ENCODE results near the gene ALAS1. TPM values are rescaled to one million over a fixed set of nuclear protein-coding genes. Genes with fewer than 3 reads are reported as not detected.

ALAS1 gene
- total and polyA plus RNA-seq, 2 of the 13 experiments (the other 11 are each of a cell fraction or from before 2014, with no cell fraction given): 36.0 to 43.2 TPM

- TF ChIP-seq ZNF280D (CRISPR knock-in tag; IDR thresholded peaks at IDR 0.05): no peak
- TF ChIP-seq NR2F6 (IDR thresholded peaks at IDR 0.05): no peak
- TF ChIP-seq NR2F6 (CRISPR knock-in tag; IDR thresholded peaks at IDR 0.05): peak; percentile 27; the same call in 1 of the 2 replicates
- TF ChIP-seq KDM6A (CRISPR knock-in tag; IDR thresholded peaks at IDR 0.05; ENCODE audit: low read depth): no peak
- TF ChIP-seq TCF7 (IDR thresholded peaks at IDR 0.05; ENCODE audit: low read depth): no peak
- no peak for TF ChIP-seq CHD4 (IDR thresholded peaks at IDR 0.05; ENCODE audit: borderline replicate concordance, low read length)
- no peak for TF ChIP-seq SP1 (IDR thresholded peaks at IDR 0.05)
- TF ChIP-seq SP1 (CRISPR knock-in tag; IDR thresholded peaks at IDR 0.05): no peak
- TF ChIP-seq ZNF761 (CRISPR knock-in tag; conservative IDR thresholded peaks at IDR 0.05): no peak; the same call in 1 of the 2 replicates
- no peak for TF ChIP-seq ZNF75D (CRISPR knock-in tag; IDR thresholded peaks at IDR 0.05; ENCODE audit: borderline replicate concordance)
- no peak for TF ChIP-seq PRDM4 (CRISPR knock-in tag; IDR thresholded peaks at IDR 0.05; ENCODE audit: borderline replicate concordance)
- no peak for TF ChIP-seq TBP (CRISPR knock-in tag; IDR thresholded peaks at IDR 0.05)
- no peak for TF ChIP-seq ZMYM4 (CRISPR knock-in tag; IDR thresholded peaks at IDR 0.05)
- no peak for TF ChIP-seq ZNF335 (CRISPR knock-in tag; IDR thresholded peaks at IDR 0.05)
- no peak for TF ChIP-seq NCOA2 (CRISPR knock-in tag; IDR thresholded peaks at IDR 0.05)
- TF ChIP-seq NR2F1 (CRISPR knock-in tag; IDR thresholded peaks at IDR 0.05): no peak
- no peak for TF ChIP-seq ZNF510 (CRISPR knock-in tag; IDR thresholded peaks at IDR 0.05; ENCODE audit: low read depth)
- no peak for TF ChIP-seq HDAC1 (CRISPR knock-in tag; IDR thresholded peaks at IDR 0.05)
- TF ChIP-seq RBM39 (IDR thresholded peaks at IDR 0.05; ENCODE audit: low read depth, low read length, poor library complexity, severe bottlenecking): no peak
- no peak for TF ChIP-seq NBN (conservative IDR thresholded peaks at IDR 0.05)
- TF ChIP-seq HIVEP1 (CRISPR knock-in tag; IDR thresholded peaks at IDR 0.05): 0 out of 2 replicates have a peak, but pooled peaks have one; percentile 34
- no peak for TF ChIP-seq ZNF343 (CRISPR knock-in tag; IDR thresholded peaks at IDR 0.05)
- no peak for TF ChIP-seq ZNF136 (CRISPR knock-in tag; IDR thresholded peaks at IDR 0.05; ENCODE audit: low read depth)
- no peak; the same call in 1 of the 2 replicates for TF ChIP-seq THRA (CRISPR knock-in tag; IDR thresholded peaks at IDR 0.05; ENCODE audit: borderline replicate concordance)
- TF ChIP-seq SP140L (CRISPR knock-in tag; IDR thresholded peaks at IDR 0.05; ENCODE audit: borderline replicate concordance): no peak
- no peak for TF ChIP-seq ZNF670 (CRISPR knock-in tag; IDR thresholded peaks at IDR 0.05; ENCODE audit: borderline replicate concordance)
- no peak for TF ChIP-seq SKI (IDR thresholded peaks at IDR 0.05; ENCODE audit: partially characterized antibody)
These were observed 22.5 kb downstream of the ALAS1 start (continued) for GRCh38 chr3:52220380-52221026.

Data from HepG2 (cell line).